Keratinocyte (primary cell): ENCODE results near the gene ARHGAP40. TPM values are rescaled to one million over a fixed set of nuclear protein-coding genes. Genes with fewer than 3 reads are reported as not detected.

ENCODE experiments used
- DNase-seq: peaks from one replicate; pipeline ENCODE4 v3.0.0-alpha.2; 2011; ENCODE audit warnings: low read depth, missing footprints, low spot score
- FAIRE-seq: peaks from 2 replicates; lab custom pipeline; 2011; peaks lifted over from hg19 to GRCh38; lab: Jason Lieb, UNC
- H2AFZ ChIP-seq: 2 replicates; pipeline ENCODE4 v1.6.0; 2012; ENCODE audit warnings: low read length, control low read depth, inconsistent platforms; ENCODE audit not compliant: control insufficient read depth
- H3K27ac ChIP-seq: 2 replicates; pipeline ENCODE4 v1.5.1; 2011; ENCODE audit warnings: low read length; ENCODE audit not compliant: control insufficient read depth, insufficient read depth
- H3K27me3 ChIP-seq: 3 replicates; pipeline ENCODE4 v1.6.0; 2011; ENCODE audit warnings: low read length; ENCODE audit not compliant: control insufficient read depth, insufficient read depth; ENCODE audit errors: extremely low read depth
- H3K36me3 ChIP-seq, 2 experiments: 2 replicates in 1 of 2; 3 replicates in 1 of 2; pipeline ENCODE4 v1.5.1; 2011; ENCODE audit warnings: low read length in 2 of 2, mild to moderate bottlenecking in 1 of 2; ENCODE audit not compliant: control insufficient read depth in 2 of 2, insufficient read depth in 2 of 2; ENCODE audit errors: extremely low read depth in 1 of 2
- H3K4me1 ChIP-seq: 3 replicates; pipeline ENCODE4 v1.5.1; 2011; ENCODE audit warnings: low read length; ENCODE audit not compliant: control insufficient read depth, insufficient read depth; ENCODE audit errors: extremely low read depth
- H3K4me2 ChIP-seq: 3 replicates; pipeline ENCODE4 v1.6.0; 2011; ENCODE audit warnings: low read depth, low read length; ENCODE audit not compliant: control insufficient read depth, insufficient read depth; ENCODE audit errors: extremely low read depth
- H3K4me3 ChIP-seq, 3 experiments: fragments of 200-600 bp in 1 of 3; sonication (generic) in 1 of 3; 2 replicates in 2 of 3; 3 replicates in 1 of 3; pipeline ENCODE4 v1.5.1; 2011 to 2016; ENCODE audit warnings: low read length in 3 of 3, mild to moderate bottlenecking in 3 of 3, control low read depth in 2 of 3, inconsistent platforms in 1 of 3, low read depth in 1 of 3, mixed read lengths in 1 of 3, mixed run types in 1 of 3, moderate library complexity in 1 of 3; ENCODE audit not compliant: control insufficient read depth in 2 of 3, insufficient read depth in 2 of 3; ENCODE audit errors: extremely low read depth in 1 of 3
- H3K79me2 ChIP-seq: 2 replicates; pipeline ENCODE4 v1.6.0; 2012; ENCODE audit warnings: low read length; ENCODE audit not compliant: control insufficient read depth, insufficient read depth
- H3K9ac ChIP-seq: 3 replicates; pipeline ENCODE4 v1.6.0; 2011; ENCODE audit warnings: low read length; ENCODE audit not compliant: control insufficient read depth, insufficient read depth; ENCODE audit errors: extremely low read depth
- H3K9me1 ChIP-seq: 3 replicates; pipeline ENCODE4 v1.6.0; 2011; ENCODE audit warnings: low read length; ENCODE audit not compliant: control insufficient read depth, insufficient read depth; ENCODE audit errors: extremely low read depth
- H3K9me3 ChIP-seq: 2 replicates; pipeline ENCODE4 v1.5.1; 2012; ENCODE audit warnings: low read depth, low read length; ENCODE audit not compliant: control insufficient read depth
- H4K20me1 ChIP-seq: 3 replicates; pipeline ENCODE4 v1.6.0; 2011; ENCODE audit warnings: low read length; ENCODE audit not compliant: control insufficient read depth, insufficient read depth; ENCODE audit errors: extremely low read depth
- EZH2 ChIP-seq: IDR thresholded peaks from one replicate; pipeline ENCODE4 v1.6.1; 2012; ENCODE audit warnings: inconsistent platforms, mild to moderate bottlenecking, low read length, moderate library complexity
- dilution Hi-C: fragments of 300-500 bp; cut with MboI; formaldehyde crosslinking; loops from one replicate; pipeline ENCODE4 v1.7.0; 2020; ENCODE audit warnings: low sequenced_read_pairs; ENCODE audit not compliant: extremely low pct_ligation_motif_present
- polyA plus RNA-seq, 5 experiments: library from polyadenylated mRNA; depleted of rRNA in 3 of 5; stranded (reverse) in 3 of 5; stranded (forward) in 1 of 5; unstranded in 1 of 5; fragments of >200 nt; gene quantifications; 1 replicate in 1 of 5; 2 replicates in 3 of 5; 3 replicates in 1 of 5; pipeline versions ENCODE4 v1.2.1 to v1.2.3, GENCODE V29; 2011 to 2012; ENCODE audit warnings: missing spikeins in 2 of 5, low read depth in 1 of 5, low replicate concordance in 1 of 5
- TF ChIP-seq, protein P1 (sequence below), 3 experiments: IDR thresholded peaks in 1 of 3; conservative IDR thresholded peaks in 1 of 3; optimal IDR thresholded peaks in 1 of 3; 2 replicates in 2 of 3; 3 replicates in 1 of 3; pipeline versions ENCODE3 to v1.5.1; 2011; ENCODE audit warnings: low read length in 3 of 3, mild to moderate bottlenecking in 3 of 3, moderate library complexity in 2 of 3, control low read depth in 1 of 3, inconsistent platforms in 1 of 3; ENCODE audit not compliant: insufficient read depth in 2 of 3; ENCODE audit errors: extremely low read depth in 1 of 3

ARHGAP40 gene
- polyA plus RNA-seq, 1 donor (not counting 4 experiments of a cell fraction or from before 2014, with no cell fraction given): 1.0 TPM

- no peak for FAIRE-seq
- Histone ChIP-seq H3K79me2 (no peaks in the 10 kb centered on the region), H3K9me1 (no peaks in the 10 kb centered on the region), H4K20me1 (no peaks in the 10 kb centered on the region), H3K9ac (no peak overlapping the region), H3K4me2 (no peak overlapping the region), H3K27me3 (peaks cover 5% of the 10 kb centered on the region), H3K4me1 (peaks cover 7% of the 10 kb centered on the region), H3K9me3 (no peaks in the 10 kb centered on the region), H2AFZ (no peak overlapping the region), H3K36me3 (no peaks in the 10 kb centered on the region), H3K27ac (no peak overlapping the region), H3K4me3 (no peak overlapping the region)
- no peak for DNase-seq
- TF ChIP-seq, protein P1, sequence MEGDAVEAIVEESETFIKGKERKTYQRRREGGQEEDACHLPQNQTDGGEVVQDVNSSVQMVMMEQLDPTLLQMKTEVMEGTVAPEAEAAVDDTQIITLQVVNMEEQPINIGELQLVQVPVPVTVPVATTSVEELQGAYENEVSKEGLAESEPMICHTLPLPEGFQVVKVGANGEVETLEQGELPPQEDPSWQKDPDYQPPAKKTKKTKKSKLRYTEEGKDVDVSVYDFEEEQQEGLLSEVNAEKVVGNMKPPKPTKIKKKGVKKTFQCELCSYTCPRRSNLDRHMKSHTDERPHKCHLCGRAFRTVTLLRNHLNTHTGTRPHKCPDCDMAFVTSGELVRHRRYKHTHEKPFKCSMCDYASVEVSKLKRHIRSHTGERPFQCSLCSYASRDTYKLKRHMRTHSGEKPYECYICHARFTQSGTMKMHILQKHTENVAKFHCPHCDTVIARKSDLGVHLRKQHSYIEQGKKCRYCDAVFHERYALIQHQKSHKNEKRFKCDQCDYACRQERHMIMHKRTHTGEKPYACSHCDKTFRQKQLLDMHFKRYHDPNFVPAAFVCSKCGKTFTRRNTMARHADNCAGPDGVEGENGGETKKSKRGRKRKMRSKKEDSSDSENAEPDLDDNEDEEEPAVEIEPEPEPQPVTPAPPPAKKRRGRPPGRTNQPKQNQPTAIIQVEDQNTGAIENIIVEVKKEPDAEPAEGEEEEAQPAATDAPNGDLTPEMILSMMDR (optimal IDR thresholded peaks at IDR 0.05 in 1 of 3, IDR thresholded peaks at IDR 0.05 in 1 of 3, conservative IDR thresholded peaks at IDR 0.05 in 1 of 3; ENCODE audit: extremely low read depth in 1 of 3, insufficient read depth in 2 of 3, low read length in 3 of 3): no peak
- TF ChIP-seq EZH2: no peak
- dilution Hi-C loops: no loop called here
Observed at GRCh38 chr20:38620441-38620840, 18.8 kb downstream of the ARHGAP40 start.

- Histone ChIP-seq H3K4me3 (no peak overlapping the region), H3K9me3 (no peaks in the 10 kb centered on the region), H3K27ac (no peak overlapping the region), H2AFZ (no peak overlapping the region), H4K20me1 (no peaks in the 10 kb centered on the region), H3K9me1 (no peaks in the 10 kb centered on the region), H3K9ac (no peak overlapping the region), H3K36me3 (no peaks in the 10 kb centered on the region), H3K79me2 (no peaks in the 10 kb centered on the region), H3K4me1 (no peaks in the 10 kb centered on the region), H3K27me3 (peaks cover 5% of the 10 kb centered on the region), H3K4me2 (no peak overlapping the region)
- TF ChIP-seq, protein P1 (optimal IDR thresholded peaks at IDR 0.05 in 1 of 3, IDR thresholded peaks at IDR 0.05 in 1 of 3, conservative IDR thresholded peaks at IDR 0.05 in 1 of 3; ENCODE audit: extremely low read depth in 1 of 3, insufficient read depth in 2 of 3, low read length in 3 of 3): no peak
- no peak for TF ChIP-seq EZH2
- no peak for DNase-seq
- dilution Hi-C loops: no loop called here
- no peak for FAIRE-seq
Observed at GRCh38 chr20:38623061-38623460, 21.5 kb downstream of the ARHGAP40 start.
